MG63 (cell line): ENCODE measurements around the gene TEX53. TPM values are rescaled to one million over a fixed set of nuclear protein-coding genes. Genes with fewer than 3 reads are reported as not detected.

Experiments
- total RNA-seq: library from RNA; depleted of rRNA; stranded (reverse); fragments of >200 nt; shearing (Covaris generic); gene quantifications from 2 replicates; pipeline ENCODE4 v1.2.3, GENCODE V29; 2014; ENCODE audit warnings: low replicate concordance; rRNA removed

TEX53 gene
- total RNA-seq, 1 experiment from 2014 or later: not detected

Other genes with a start within 250 kb of the TEX53 start
- 1.9 and 2.1 TPM in 2 replicates for gene WHRN, start 152.3 kb downstream of the TEX53 start, total RNA-seq
- 62.6 and 103 TPM in 2 replicates for gene ATP6V1G1, start 70.0 kb downstream of the TEX53 start, total RNA-seq
- 4.5 and 11.1 TPM in 2 replicates for gene TMEM268, start 46.5 kb downstream of the TEX53 start, total RNA-seq
- gene TEX48, start 24.4 kb upstream of the TEX53 start, total RNA-seq: not detected in 2 replicates
- 0.20 and 0.42 TPM in 2 replicates for gene TNFSF15, start 148.2 kb upstream of the TEX53 start, total RNA-seq